Measurements from ENCODE around the gene UBE2E1.

DNA sequence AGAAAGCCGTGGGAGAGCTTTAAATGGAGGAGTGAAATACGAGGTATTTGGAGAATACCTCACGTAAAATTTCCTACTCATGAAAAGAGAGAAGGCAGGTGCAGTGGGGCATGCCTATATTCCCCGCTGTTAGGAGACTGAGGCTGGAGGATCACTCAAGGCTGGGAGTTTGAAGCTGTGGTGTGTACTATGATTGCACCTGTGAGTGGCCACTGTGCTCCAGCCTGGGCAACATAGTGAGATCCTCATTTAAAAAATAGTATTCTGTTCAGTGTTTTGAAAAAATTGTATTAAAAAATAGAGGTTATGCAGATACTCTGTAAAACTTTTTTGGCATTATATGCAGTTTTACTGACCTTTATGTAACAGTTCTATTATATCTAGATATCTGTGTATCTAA is 20.0 kb downstream of the UBE2E1 start:
- no peak for TF ChIP-seq BHLHE40 (IDR thresholded peaks at IDR 0.05; ENCODE audit: borderline replicate concordance)
- no peak for TF ChIP-seq TARDBP (IDR thresholded peaks at IDR 0.05)
- TF ChIP-seq, protein P1, sequence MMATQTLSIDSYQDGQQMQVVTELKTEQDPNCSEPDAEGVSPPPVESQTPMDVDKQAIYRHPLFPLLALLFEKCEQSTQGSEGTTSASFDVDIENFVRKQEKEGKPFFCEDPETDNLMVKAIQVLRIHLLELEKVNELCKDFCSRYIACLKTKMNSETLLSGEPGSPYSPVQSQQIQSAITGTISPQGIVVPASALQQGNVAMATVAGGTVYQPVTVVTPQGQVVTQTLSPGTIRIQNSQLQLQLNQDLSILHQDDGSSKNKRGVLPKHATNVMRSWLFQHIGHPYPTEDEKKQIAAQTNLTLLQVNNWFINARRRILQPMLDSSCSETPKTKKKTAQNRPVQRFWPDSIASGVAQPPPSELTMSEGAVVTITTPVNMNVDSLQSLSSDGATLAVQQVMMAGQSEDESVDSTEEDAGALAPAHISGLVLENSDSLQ (IDR thresholded peaks at IDR 0.05): no peak
- no peak for TF ChIP-seq SP1 (IDR thresholded peaks at IDR 0.05)
- no peak for TF ChIP-seq HDGF (IDR thresholded peaks at IDR 0.05; ENCODE audit: borderline replicate concordance)
- TF ChIP-seq FOXK2 (IDR thresholded peaks at IDR 0.05): no peak
- TF ChIP-seq FOXM1 (IDR thresholded peaks at IDR 0.05; ENCODE audit: borderline replicate concordance): no peak
- no peak for TF ChIP-seq SUZ12 (IDR thresholded peaks at IDR 0.05)
- TF ChIP-seq ARNT (IDR thresholded peaks at IDR 0.05): no peak
- no peak for TF ChIP-seq LEF1 (IDR thresholded peaks at IDR 0.05; ENCODE audit: borderline replicate concordance)
